T47D (cell line): ENCODE results near the gene SESN2.

ENCODE experiments used
- DNase-seq, 2 experiments: peaks; one replicate each; pipeline versions ENCODE4 v3.0.0 to v3.0.0-alpha.2; 2011 to 2012; ENCODE audit warnings: low read depth in 1 of 2, low spot score in 1 of 2
- JUND ChIP-seq: IDR thresholded peaks from 2 replicates; pipeline ENCODE4 v1.6.1; 2012; ENCODE audit warnings: low read depth
- in situ Hi-C: cut with HindIII; loops from 2 replicates; pipeline ENCODE4 v1.10.0; 2016; ENCODE audit warnings: low sequenced_read_pairs, low pct_unique_long_range_greater_than_20kb

The SESN2 gene

DNA sequence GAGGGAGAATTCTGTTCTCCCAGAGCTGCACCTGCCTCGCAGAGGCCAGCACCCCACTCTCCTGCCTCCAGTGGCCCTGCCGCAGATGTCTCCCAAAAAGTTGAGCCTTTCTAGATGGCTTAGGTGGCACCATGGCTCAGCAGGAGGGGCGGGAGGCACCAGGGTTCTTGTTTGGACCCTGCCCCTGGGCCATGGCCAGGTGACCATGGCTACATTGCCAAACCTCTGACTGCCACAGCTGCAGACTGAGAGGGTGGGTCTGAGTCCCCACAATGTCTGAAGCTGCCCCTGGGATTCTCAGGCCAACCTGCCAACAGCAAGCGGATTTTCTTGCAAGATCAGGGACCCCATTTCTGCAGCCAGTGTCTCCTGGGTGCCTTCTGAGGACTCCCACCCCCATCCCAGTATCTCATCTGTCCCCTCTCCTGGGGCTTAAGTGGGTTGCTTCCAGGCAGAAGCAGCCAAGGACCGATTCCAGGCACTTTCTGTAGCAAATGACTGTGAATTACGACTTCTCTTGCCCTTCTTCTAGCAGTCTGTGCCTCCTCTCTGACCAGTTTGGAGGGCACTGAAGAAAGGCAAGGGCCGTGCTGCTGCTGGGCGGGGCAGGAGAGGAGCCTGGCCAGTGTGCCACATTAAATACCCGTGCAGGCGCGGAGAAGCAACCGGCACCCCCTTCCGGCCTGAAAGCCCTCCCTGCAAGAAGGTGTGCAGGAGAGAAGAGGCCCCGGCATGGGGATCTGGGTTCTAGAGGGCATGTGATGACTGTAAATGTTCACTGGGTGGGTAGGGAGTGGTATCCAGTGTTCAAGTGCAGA, 22.5 kb downstream of the SESN2 start:
- DNase-seq, result no peak
- in situ Hi-C loops, result no loop called here
- no peak for TF ChIP-seq JUND

DNA sequence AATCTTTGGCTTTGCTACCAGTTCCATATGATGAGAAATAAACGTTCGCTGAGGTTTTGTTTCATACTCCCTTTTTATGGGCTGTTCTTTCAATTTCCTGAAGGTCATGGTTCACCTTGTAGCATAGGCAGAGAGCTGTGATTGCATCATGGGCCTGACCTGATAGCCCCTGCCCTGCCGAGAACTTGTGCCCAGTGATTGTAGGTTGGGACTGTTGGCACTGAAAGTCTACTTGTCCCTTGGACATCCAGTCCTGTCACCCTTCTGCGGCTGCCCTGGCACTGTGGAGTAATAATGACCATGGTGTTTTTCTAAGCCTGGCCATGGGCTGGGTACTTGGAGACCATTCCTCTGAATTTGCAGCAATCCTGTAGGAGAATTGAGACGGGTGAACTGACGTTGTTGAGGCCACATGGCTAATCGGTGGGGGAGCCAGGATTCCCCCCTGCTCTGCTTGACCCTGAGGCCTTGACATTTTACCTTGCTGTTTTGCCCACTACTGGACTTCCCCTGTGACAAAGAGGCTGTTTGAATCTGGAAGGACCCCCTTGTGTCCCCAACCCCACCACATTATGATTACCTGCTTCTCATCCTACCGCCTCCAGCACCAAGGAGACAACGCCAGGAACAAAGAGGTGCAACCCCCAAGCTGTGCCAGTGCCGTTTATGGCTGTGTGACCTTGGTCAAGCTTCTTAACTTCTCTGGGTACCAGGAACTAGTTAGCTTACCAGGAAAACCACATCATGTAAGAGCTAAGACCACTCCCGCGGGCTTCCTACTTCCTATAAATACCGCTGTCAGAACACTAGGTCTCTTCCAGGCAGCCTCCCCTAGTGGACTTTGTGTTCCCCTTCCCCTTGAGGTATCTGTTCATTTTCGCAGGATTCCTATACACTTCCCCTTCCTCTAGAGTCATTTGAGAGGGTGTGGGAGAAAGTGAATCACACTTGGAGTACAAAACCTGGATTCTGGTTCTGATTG, 23.4 kb downstream of the SESN2 start:
- no peak for TF ChIP-seq JUND
- in situ Hi-C loops, result no loop called here
- DNase-seq, result no peak

DNA sequence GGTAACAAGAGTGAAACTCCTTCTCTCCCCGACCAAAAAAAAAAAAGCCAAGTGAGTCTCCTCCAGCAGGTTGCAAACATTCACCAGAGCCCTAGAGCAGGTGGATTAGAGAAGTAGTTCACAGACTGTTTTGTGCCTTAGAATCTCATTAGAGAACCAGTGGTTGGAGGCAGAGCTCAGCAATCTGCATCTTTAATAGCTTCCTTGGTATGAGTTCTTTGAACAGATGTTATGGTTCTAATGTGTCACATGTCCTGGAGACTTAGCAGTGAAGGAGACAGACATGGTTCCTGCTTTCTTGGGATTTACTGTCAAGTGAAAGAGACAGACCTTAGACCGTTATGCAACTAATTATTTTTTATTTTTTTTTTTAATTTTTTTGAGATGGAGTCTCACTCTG, 26.8 kb downstream of the SESN2 start:
- no peak for TF ChIP-seq JUND
- no peak for DNase-seq
- in situ Hi-C loops, result no loop called here

DNA sequence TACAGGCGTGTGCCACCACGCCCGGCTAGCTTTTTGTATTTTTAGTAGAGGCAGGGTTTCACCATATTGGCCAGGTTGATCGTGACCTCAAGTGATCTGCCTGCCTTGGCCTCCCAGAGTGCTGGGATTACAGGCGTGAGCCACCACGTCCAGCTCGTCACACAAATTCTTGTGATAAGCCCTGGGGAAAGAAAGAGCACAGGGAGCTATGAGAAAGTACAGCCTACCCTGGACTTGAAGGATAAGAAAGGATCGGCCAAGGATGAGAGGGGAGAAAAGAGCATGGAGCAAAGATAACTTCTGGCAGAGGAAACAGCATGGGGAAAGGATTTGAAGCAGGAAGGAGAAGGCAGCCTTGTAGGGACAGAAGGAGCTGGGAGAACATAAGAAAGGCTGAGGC, 29.2 kb downstream of the SESN2 start:
- no peak for TF ChIP-seq JUND
- DNase-seq, result no peak
- in situ Hi-C loops, result no loop called here

DNA sequence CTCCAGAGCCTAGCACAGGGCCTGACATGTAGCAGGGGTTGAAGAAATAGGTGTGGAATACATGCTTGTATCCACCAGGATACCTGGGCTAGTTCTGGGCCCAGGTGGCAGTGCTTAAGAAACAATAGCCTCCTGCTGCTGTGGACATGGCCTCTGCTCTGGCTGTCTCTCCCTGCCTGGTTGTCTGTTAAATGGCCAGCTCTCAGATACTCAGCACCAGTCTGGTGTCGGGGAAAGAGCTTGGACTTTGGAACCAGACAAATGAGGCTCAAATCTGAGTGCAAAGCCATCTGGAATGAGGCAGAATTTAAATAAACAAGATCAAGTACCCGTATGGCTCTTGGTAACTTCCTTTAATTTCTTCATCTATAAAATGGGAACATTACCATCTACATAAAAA, 31.5 kb downstream of the SESN2 start:
- no peak for DNase-seq
- no peak for TF ChIP-seq JUND
- in situ Hi-C loops, result no loop called here

DNA sequence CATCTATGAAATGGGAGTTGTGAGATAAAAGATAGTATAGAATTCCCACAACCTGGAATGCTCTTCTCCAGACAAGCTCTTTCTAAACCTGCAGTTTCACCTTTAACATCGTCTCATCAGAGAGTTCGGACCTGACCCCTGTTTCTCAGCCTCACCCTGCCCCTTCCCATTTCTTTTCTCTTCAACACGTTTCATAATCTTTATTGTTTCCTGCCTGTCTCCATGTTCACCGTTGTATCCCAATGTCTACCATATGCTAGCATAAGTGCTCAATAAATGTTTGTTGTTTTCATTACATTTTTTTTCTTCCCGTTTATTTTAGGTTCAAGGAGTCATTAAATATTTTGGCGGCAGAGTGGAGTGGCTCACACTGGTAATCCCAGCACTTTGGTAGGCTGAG, 32.4 kb downstream of the SESN2 start:
- in situ Hi-C loops, result no loop called here
- TF ChIP-seq JUND, result no peak
- DNase-seq, result no peak

DNA sequence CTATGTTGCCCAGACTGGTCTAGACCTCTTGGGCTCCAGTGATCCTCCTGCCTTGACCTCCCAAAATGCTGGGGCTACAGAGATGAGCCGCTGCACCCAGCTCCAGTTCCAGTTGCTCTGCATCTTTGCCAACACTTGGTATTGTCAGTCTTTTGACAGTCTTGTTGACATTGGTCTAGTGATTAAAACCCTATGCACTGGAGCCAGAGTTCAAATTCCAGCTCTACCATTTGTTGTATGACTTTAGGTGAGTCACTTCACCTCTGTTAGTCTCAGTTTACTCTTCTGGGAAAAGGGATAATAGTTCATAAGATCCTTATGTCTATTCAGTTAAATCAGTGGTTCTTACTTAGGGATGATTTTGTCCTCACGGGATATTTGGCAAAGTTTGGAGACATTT, 36.6 kb downstream of the SESN2 start:
- no peak for TF ChIP-seq JUND
- in situ Hi-C loops, result no loop called here
- no peak for DNase-seq

DNA sequence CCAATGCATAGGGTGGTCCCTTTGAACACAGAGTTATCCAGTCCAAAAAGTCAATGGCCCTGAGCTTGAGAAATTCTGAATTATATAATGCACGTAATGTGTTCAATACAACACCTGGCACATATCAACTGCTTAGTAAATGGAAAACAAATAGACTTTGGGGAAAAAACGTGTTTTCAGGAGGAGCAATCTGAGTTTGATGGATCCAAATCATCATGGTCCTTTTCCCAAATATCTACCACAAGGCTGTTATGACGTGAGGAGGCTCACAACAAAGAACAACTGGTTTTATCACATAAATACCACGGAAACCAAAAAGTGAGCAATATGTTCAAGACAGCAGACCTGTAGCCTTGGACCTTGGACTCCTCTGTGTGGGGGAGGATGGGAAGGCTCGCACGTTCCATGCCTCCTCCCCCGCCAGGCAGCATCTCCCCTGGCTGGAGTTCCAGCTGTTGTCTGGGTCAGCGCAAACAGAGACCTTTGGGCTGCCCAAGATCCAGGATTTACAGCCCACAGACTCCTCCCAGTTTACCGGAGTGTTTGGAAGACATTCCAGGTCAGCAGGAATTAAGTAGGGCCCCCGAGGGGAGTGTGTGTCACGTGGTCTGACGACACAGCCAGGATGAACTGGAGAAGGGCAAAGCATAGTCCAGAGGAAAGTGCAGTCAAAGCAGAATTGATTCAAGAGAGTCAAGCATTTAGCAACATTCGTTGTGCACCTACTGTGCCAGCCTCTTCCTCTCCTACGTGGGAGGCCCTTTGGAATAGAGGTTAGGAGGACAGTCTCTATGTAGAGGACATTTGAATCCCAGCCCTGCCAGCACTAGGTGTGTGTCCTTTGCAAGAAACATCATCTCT, 37.3 kb downstream of the SESN2 start:
- no peak for TF ChIP-seq JUND
- in situ Hi-C loops, result no loop called here
- DNase-seq, result peak in 1 of 2 experiments; percentile 80

DNA sequence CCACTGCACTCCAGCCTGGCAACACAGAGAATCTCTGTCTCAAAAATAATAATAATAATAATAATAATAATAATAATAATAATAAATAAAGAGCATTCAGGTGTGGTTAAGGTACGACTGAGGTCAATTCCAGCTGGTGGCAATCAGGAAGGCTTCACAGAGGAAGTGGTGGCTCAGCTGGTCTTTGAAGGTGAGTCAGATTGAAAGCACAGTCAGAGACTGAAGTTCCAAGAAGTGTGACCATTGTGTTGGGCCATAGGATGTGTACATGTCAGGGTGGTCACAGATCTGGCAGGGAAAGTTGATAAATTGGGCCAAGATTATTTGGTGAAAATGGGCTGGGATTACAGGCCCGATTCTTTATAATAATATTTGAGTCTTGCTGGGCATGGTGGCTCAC, 38.5 kb downstream of the SESN2 start:
- no peak for TF ChIP-seq JUND
- DNase-seq, result no peak
- in situ Hi-C loops, result no loop called here

DNA sequence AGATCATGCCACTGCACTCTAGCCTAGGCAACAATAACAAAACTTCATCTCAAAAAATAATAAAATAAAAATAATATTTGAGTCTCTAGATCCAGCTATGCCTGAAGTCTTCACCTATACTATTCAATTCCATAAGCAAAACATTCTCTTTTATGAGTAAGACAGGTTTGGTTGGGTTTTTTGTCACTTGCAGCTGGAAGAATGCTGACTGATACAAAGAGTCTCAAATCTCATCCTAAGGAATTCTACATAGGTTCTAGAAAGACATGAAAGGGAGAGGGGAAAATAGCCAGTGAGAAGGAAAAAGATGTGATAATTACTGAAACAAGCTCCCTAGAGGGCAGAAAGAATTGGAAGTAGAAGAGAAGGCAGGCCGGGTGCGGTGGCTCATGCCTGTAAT, 39.1 kb downstream of the SESN2 start:
- TF ChIP-seq JUND, result no peak
- no peak for DNase-seq
- in situ Hi-C loops, result no loop called here

DNA sequence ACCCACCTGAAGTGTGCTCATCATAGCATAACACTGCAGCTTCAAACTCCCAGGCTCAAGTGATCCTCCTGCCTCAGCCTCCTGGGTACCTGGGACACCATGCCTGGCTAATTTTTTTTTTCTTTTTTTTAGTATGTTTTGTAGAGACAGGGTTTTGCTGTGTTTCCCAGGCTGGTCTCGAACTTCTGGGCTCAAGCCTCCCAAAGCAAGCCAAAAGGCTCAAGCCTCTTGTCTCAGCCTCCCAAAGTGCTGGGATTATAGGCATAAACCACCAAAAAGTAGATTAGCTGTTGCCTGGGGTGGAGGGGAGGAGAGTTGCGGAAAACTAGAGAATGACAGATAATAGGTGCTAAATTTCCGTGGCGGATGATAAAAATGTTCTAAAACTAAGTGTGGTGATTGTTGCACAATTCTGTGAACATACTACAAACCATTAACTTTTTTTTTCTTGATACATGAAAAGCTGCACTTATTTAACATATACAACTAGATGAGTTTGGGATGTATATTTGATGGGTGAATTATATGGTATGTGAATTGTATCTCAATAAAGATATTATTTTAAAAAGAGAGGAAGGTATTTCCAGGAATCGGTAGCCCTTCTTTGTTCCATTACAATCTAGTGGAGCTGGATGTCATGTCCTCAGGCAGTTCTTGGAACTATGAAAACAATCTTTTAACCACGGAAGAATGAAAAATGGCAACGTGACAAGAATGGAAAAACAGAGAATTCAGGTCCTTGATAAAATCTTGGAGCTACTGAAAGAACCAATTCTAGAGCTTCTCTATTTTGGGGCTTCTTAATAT, 42.3 kb downstream of the SESN2 start:
- peak in 1 of 2 experiments; percentile 70 for DNase-seq
- TF ChIP-seq JUND, result no peak
- in situ Hi-C loops, result no loop called here

DNA sequence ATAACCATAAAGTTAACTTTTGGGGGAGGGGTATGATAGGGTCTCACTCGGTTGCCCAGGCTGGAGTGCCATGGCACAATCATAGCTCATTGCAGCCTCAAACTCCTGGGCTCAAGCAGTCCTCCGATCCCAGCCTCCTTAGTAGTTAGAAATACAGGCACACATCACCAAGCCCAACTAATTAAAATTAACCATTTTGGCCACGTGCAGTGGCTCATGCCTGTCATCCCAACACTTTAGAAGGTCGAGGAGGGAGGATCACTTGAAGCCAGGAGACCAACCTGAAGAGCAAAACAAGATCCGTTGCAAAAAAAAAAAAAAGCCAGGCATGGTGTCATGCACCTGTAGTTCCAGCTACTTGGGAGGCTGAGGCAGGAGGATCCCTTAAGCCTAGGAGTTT, 42.9 kb downstream of the SESN2 start:
- in situ Hi-C loops, result no loop called here
- no peak for DNase-seq
- TF ChIP-seq JUND, result no peak
